ENCODE measurements around the gene PRDX4. TPM values are rescaled to one million over a fixed set of nuclear protein-coding genes. Genes with fewer than 3 reads are reported as not detected.
"Not testable (repeated sequence)": the region's sequence is repeated elsewhere in the genome, so short reads cannot be mapped to it uniquely, and the experiment has no call there.

PRDX4 gene
- total RNA-seq = 10 to 100 TPM; 48.4 to 81.1 TPM

DNA sequence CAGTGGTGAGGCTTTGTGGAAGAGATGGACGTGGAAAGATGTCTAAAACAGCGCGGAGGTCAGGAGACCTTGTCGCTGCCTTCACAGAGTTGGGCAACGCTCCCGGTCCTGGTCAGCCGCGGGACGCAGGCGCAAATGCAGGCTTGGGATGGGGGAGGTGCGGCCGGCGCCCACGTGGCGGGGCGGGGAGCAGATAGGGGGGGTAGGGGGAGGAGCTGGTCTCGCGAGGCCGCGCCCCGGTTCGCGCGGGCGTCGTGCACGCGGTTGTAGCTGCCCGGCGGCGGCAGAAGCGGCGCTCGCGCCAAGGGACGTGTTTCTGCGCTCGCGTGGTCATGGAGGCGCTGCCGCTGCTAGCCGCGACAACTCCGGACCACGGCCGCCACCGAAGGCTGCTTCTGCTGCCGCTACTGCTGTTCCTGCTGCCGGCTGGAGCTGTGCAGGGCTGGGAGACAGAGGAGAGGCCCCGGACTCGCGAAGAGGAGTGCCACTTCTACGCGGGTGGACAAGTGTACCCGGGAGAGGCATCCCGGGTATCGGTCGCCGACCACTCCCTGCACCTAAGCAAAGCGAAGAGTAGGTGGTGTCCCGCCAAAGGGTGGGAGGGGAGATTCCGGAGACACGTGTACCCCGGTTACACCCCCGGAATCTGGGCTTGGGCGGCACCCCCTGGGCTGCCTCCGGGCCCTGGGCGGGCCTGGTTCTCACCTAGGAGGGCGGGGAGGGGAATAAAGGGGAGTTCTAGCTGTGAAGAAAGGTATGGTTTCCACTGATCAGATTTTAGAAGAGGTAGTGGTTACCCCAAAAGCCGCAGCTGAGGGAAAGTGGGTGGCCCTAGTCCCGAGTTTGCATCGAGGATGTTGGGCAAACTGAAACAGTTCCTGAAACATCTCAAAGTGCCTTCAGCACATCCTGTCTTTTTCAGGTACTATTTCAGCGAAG lies at the start of gene PRDX4:
PRDX4 (plus strand) TSS at position 255 of the 939 bp plus-strand sequence; CDS start at position 333, 78 bp downstream.
- Mint-ChIP-seq H3K4me3 (peak within 1 kb of the TSS; percentile 87), H3K27me3 (no peaks in the 10 kb centered on the region), H3K27ac (peak within 1 kb of the TSS; percentile 90), H3K9me3 (no peaks in the 10 kb centered on the region), H3K4me1 (peaks cover 9% of the 10 kb centered on the region), H3K36me3 (ENCODE audit: low read depth) (peaks cover 33% of the 10 kb centered on the region)
- ATAC-seq (replicated peaks) = peak; percentile 69

DNA sequence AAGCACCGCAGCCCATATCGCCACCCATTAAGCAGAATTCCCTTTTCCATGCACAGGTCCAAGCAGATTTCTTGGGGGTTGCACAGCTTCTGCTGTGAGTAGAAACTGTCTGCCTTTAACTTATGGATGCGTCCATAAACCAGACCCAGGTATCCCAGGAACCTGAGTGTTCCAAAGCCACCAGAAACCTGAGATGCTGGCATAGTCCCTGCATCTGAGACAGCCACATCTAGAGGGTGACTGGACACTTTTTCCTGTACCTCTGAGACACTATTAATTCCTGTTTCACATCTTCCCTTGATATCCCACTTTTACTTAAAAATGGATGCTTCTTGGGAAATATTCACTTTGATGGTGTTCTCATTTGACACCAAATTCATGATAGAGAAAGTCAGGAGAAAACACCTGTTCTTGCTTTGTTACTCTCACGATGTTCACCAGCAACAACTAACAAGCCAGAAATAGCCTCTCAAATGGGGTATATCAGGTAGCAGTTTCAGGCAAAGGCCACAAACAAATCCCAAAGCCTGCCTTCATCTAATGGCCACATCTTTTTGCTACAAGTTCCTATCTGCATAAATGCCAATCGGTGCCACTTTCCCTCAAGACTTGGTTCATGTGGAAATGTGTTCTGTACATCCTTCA lies 45.5 kb upstream of the PRDX4 start:
- no peaks in the 10 kb centered on the region for H3K4me1 Mint-ChIP-seq
- H3K27ac Mint-ChIP-seq = no peak overlapping the region
- ATAC-seq (replicated peaks) = no peak
- H3K36me3 Mint-ChIP-seq (ENCODE audit: low read depth) = no peaks in the 10 kb centered on the region
- H3K4me3 Mint-ChIP-seq = no peak overlapping the region
- no peaks in the 10 kb centered on the region for H3K9me3 Mint-ChIP-seq
- peaks cover 4% of the 10 kb centered on the region for H3K27me3 Mint-ChIP-seq

GRCh38 chrX:23623797-23624196 lies 43.5 kb upstream of the PRDX4 start:
- H3K27me3 Mint-ChIP-seq = peaks cover 4% of the 10 kb centered on the region
- H3K4me3 Mint-ChIP-seq = no peak overlapping the region
- no peak for ATAC-seq (replicated peaks)
- no peaks in the 10 kb centered on the region for H3K9me3 Mint-ChIP-seq
- no peak overlapping the region for H3K27ac Mint-ChIP-seq
- H3K36me3 Mint-ChIP-seq (ENCODE audit: low read depth) = no peaks in the 10 kb centered on the region
- no peaks in the 10 kb centered on the region for H3K4me1 Mint-ChIP-seq

- Mint-ChIP-seq H3K27me3 (peaks cover 4% of the 10 kb centered on the region), H3K27ac (no peak overlapping the region), H3K4me1 (no peaks in the 10 kb centered on the region), H3K36me3 (ENCODE audit: low read depth) (no peaks in the 10 kb centered on the region), H3K9me3 (no peaks in the 10 kb centered on the region), H3K4me3 (no peak overlapping the region)
- no peak for ATAC-seq (replicated peaks)
Measured at GRCh38 chrX:23626651-23627050, 40.6 kb upstream of the PRDX4 start.

GRCh38 chrX:23628131-23628530 lies 39.2 kb upstream of the PRDX4 start:
- Mint-ChIP-seq H3K4me1 (no peaks in the 10 kb centered on the region), H3K36me3 (ENCODE audit: low read depth) (no peaks in the 10 kb centered on the region), H3K4me3 (no peak overlapping the region), H3K27ac (no peak overlapping the region), H3K9me3 (no peaks in the 10 kb centered on the region), H3K27me3 (peaks cover 4% of the 10 kb centered on the region)
- no peak for ATAC-seq (replicated peaks)

DNA sequence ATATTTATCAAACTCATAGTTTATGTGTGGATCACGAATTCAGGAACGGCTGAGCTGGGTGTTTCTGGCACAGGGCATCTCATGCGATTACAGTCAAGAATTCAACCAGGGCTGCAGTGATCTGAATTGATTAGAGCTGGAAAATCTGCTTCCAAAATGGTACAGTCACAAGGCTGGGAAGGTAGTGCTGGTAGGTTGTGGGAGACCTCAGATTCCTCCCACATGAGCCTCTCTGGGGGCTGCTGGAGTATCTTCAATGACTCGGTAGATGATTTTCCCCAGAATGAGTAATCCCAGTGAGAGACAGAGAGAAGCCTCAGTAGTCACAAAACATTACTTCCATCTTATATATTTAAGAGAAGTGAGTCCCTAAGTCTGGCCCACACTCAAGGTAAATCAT lies 36.2 kb upstream of the PRDX4 start:
- H3K4me3 Mint-ChIP-seq = no peak overlapping the region
- no peaks in the 10 kb centered on the region for H3K9me3 Mint-ChIP-seq

GRCh38 chrX:23633834-23634580 lies 33.3 kb upstream of the PRDX4 start:
- Mint-ChIP-seq H3K27me3 (no peaks in the 10 kb centered on the region), H3K27ac (no peak overlapping the region), H3K36me3 (ENCODE audit: low read depth) (no peaks in the 10 kb centered on the region), H3K4me3 (no peak overlapping the region), H3K4me1 (no peaks in the 10 kb centered on the region), H3K9me3 (no peaks in the 10 kb centered on the region)
- no peak for ATAC-seq (replicated peaks)

More for the DNA sequence above, 36.2 kb upstream of the PRDX4 start:
- H3K36me3 Mint-ChIP-seq (ENCODE audit: low read depth) = no peaks in the 10 kb centered on the region
- no peaks in the 10 kb centered on the region for H3K27me3 Mint-ChIP-seq
- no peak for ATAC-seq (replicated peaks)
- no peak overlapping the region for H3K27ac Mint-ChIP-seq
- no peaks in the 10 kb centered on the region for H3K4me1 Mint-ChIP-seq

DNA sequence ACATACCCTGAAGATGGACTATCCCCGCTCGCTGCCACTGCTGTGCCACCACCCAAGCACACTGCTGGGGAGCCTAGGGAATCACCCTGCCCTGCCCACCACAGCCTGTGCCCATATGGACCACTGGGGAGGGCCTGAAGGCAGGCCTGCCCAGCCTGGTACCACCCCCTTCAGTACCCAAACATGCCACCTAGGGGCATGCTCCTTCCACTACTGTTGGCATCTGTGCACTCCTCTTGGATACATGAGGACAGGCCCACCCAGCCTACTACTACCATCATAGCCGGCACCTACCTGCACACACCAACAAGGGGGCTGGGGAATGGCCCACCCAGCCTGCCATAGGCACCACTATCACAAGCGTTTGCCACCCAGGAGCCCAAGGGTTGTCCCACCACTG lies 30.1 kb upstream of the PRDX4 start:
- Mint-ChIP-seq H3K27me3 (no peaks in the 10 kb centered on the region), H3K9me3 (no peaks in the 10 kb centered on the region), H3K36me3 (ENCODE audit: low read depth) (no peaks in the 10 kb centered on the region), H3K4me1 (no peaks in the 10 kb centered on the region), H3K27ac (no peak overlapping the region), H3K4me3 (no peak overlapping the region)
- no peak for ATAC-seq (replicated peaks)

GRCh38 chrX:23643020-23643419 lies 24.3 kb upstream of the PRDX4 start:
- H3K36me3 Mint-ChIP-seq (ENCODE audit: low read depth) = no peaks in the 10 kb centered on the region
- ATAC-seq (replicated peaks) = no peak
- H3K4me3 Mint-ChIP-seq = no peak overlapping the region
- H3K9me3 Mint-ChIP-seq = no peaks in the 10 kb centered on the region
- no peaks in the 10 kb centered on the region for H3K27me3 Mint-ChIP-seq
- H3K27ac Mint-ChIP-seq = no peak overlapping the region
- no peaks in the 10 kb centered on the region for H3K4me1 Mint-ChIP-seq

GRCh38 chrX:23644744-23645143 lies 22.5 kb upstream of the PRDX4 start:
- Mint-ChIP-seq H3K9me3 (no peaks in the 10 kb centered on the region), H3K27me3 (no peaks in the 10 kb centered on the region)
- no peak for ATAC-seq (replicated peaks)

GRCh38 chrX:23656091-23656490 lies 11.2 kb upstream of the PRDX4 start:
- Mint-ChIP-seq H3K4me1 (peaks cover under 1% of the 10 kb centered on the region), H3K27me3 (no peaks in the 10 kb centered on the region)

More at GRCh38 chrX:23644744-23645143, 22.5 kb upstream of the PRDX4 start:
- H3K4me3 Mint-ChIP-seq = no peak overlapping the region
- H3K27ac Mint-ChIP-seq = no peak overlapping the region
- H3K36me3 Mint-ChIP-seq (ENCODE audit: low read depth) = no peaks in the 10 kb centered on the region
- H3K4me1 Mint-ChIP-seq = no peaks in the 10 kb centered on the region

GRCh38 chrX:23656684-23657083 lies 10.6 kb upstream of the PRDX4 start:
- H3K9me3 Mint-ChIP-seq = no peaks in the 10 kb centered on the region
- ATAC-seq (replicated peaks) = no peak
- no peak overlapping the region for H3K4me3 Mint-ChIP-seq
- no peaks in the 10 kb centered on the region for H3K27me3 Mint-ChIP-seq
- no peak overlapping the region for H3K27ac Mint-ChIP-seq
- peaks cover 6% of the 10 kb centered on the region for H3K4me1 Mint-ChIP-seq
- H3K36me3 Mint-ChIP-seq (ENCODE audit: low read depth) = no peaks in the 10 kb centered on the region

More at GRCh38 chrX:23656091-23656490, 11.2 kb upstream of the PRDX4 start:
- Mint-ChIP-seq H3K4me3 (no peak overlapping the region), H3K9me3 (no peaks in the 10 kb centered on the region), H3K36me3 (ENCODE audit: low read depth) (no peaks in the 10 kb centered on the region), H3K27ac (no peak overlapping the region)
- no peak for ATAC-seq (replicated peaks)

DNA sequence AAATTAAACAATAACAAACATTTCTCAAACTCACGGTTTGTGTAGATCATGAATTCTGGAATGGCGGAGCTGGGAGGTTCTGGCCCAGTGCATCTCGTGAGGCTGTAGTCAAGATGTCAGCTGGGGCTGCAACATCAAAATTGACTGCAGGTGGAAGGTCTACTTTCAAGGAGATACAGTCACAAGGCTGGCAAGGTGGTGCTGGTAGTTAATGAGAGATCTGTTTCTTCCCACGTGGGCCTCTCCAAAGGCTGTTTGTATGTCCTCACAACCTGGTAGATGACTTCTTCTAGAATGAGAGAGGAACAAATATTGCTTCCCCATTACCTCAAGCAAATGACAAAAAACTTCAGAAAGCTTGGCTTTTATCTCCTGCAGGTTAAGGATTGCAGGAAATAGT lies 8.0 kb upstream of the PRDX4 start:
- Mint-ChIP-seq H3K9me3 (no peaks in the 10 kb centered on the region), H3K4me1 (peaks cover 19% of the 10 kb centered on the region), H3K36me3 (ENCODE audit: low read depth) (no peaks in the 10 kb centered on the region), H3K4me3 (no peak overlapping the region), H3K27me3 (no peaks in the 10 kb centered on the region), H3K27ac (no peak overlapping the region)
- ATAC-seq (replicated peaks) = no peak

GRCh38 chrX:23660083-23660765 lies 7.1 kb upstream of the PRDX4 start:
- not testable (repeated sequence) for H3K36me3 Mint-ChIP-seq (ENCODE audit: low read depth); H3K4me3 Mint-ChIP-seq; H3K27ac Mint-ChIP-seq; H3K9me3 Mint-ChIP-seq; ATAC-seq (replicated peaks); H3K27me3 Mint-ChIP-seq
- peaks cover 19% of the 10 kb centered on the region for H3K4me1 Mint-ChIP-seq

Data from activated T-helper 17 cell treated with anti-CD3 and anti-CD28 coated beads, Interleukin-2, amount 50 U/mL, for 72 hours (primary cell).